GM21619 (cell line): Measurements from ENCODE around the gene RSRC1.
"Not testable (repeated sequence)": the region's sequence is repeated elsewhere in the genome, so short reads cannot be mapped to it uniquely, and the experiment has no call there.

ENCODE experiments used
- ATAC-seq: cut with Tn5 transposase; IDR thresholded peaks from one replicate; pipeline ENCODE4 v1.9.1; 2021; ENCODE audit not compliant: unreplicated experiment

Gene RSRC1

GRCh38 chr3:158109804-158110657 lies at the start of gene RSRC1:
TSS of gene RSRC1 (plus strand) at chr3:158110089. CDS start at chr3:158122105, 12,016 bp downstream.
- peak; percentile 76 for ATAC-seq

- not testable (repeated sequence) for ATAC-seq
Measured at GRCh38 chr3:158065574-158065973, 44.3 kb upstream of the RSRC1 start.

- no peak for ATAC-seq
Measured at GRCh38 chr3:158072790-158073189, 37.1 kb upstream of the RSRC1 start.

GRCh38 chr3:158074591-158074990 lies 35.3 kb upstream of the RSRC1 start:
- ATAC-seq: no peak

- no peak for ATAC-seq
Measured at GRCh38 chr3:158079599-158079998, 30.3 kb upstream of the RSRC1 start.

GRCh38 chr3:158084651-158085050 lies 25.2 kb upstream of the RSRC1 start:
- ATAC-seq: no peak

GRCh38 chr3:158085358-158085757 lies 24.5 kb upstream of the RSRC1 start:
- ATAC-seq: no peak

GRCh38 chr3:158085931-158086330 lies 24.0 kb upstream of the RSRC1 start:
- no peak for ATAC-seq

- no peak for ATAC-seq
Measured at GRCh38 chr3:158086361-158086760, 23.5 kb upstream of the RSRC1 start.

GRCh38 chr3:158086776-158087175 lies 23.1 kb upstream of the RSRC1 start:
- no peak for ATAC-seq

- ATAC-seq: no peak
Measured at GRCh38 chr3:158091531-158091930, 18.4 kb upstream of the RSRC1 start.

GRCh38 chr3:158093526-158093925 lies 16.4 kb upstream of the RSRC1 start:
- ATAC-seq: no peak

GRCh38 chr3:158094235-158095110 lies 15.4 kb upstream of the RSRC1 start:
- ATAC-seq: peak; percentile 48

- ATAC-seq: peak; percentile 27
Measured at GRCh38 chr3:158095111-158095813, 14.6 kb upstream of the RSRC1 start.

GRCh38 chr3:158095814-158096704 lies 13.8 kb upstream of the RSRC1 start:
- ATAC-seq: no peak

GRCh38 chr3:158097081-158097592 lies 12.8 kb upstream of the RSRC1 start:
- ATAC-seq: no peak

- ATAC-seq: peak; percentile 79
Measured at GRCh38 chr3:158097593-158098308, 12.1 kb upstream of the RSRC1 start.

- ATAC-seq: no peak
Measured at GRCh38 chr3:158098309-158098639, 11.6 kb upstream of the RSRC1 start.

- no peak for ATAC-seq
Measured at GRCh38 chr3:158098834-158099424, 11.0 kb upstream of the RSRC1 start.
